OCI-LY7 (cell line): ENCODE results near the gene GIMAP6.

ENCODE experiments used
- EZH2phosphoT487 ChIP-seq: fragments of 200-600 bp; sonication (generic); IDR thresholded peaks from 2 replicates; pipeline ENCODE4 v1.6.1; 2018; ENCODE audit warnings: low read depth, borderline replicate concordance, mild to moderate bottlenecking, mixed run types, antibody characterized with exemption, low read length, moderate library complexity, mixed read lengths
- TF ChIP-seq, protein P1 (sequence below): fragments of 200-600 bp; sonication (generic); conservative IDR thresholded peaks from 2 replicates; pipeline ENCODE4 v1.5.1; 2014; ENCODE audit warnings: mild to moderate bottlenecking, antibody characterized with exemption, low read length, moderate library complexity, mixed read lengths

DNA sequence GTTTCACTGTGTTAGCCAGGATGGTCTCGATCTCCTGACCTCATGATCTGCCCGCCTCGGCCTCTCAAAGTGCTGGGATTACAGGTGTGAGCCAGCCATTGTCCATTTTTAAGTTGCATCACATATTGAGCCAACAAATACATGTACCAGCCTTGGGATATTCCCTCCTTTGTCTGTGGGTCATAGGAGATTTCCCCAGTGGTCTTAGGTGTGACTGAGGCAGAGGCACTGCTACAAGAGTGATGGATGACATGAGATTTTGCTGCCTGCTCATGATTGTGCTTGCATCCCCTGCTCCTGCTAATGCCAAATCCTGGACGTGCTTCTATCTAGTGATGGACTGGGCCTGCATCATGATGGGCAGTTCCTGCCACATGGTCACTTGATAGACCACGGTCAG, 10.7 kb upstream of the GIMAP6 start:
- TF ChIP-seq, protein P1, sequence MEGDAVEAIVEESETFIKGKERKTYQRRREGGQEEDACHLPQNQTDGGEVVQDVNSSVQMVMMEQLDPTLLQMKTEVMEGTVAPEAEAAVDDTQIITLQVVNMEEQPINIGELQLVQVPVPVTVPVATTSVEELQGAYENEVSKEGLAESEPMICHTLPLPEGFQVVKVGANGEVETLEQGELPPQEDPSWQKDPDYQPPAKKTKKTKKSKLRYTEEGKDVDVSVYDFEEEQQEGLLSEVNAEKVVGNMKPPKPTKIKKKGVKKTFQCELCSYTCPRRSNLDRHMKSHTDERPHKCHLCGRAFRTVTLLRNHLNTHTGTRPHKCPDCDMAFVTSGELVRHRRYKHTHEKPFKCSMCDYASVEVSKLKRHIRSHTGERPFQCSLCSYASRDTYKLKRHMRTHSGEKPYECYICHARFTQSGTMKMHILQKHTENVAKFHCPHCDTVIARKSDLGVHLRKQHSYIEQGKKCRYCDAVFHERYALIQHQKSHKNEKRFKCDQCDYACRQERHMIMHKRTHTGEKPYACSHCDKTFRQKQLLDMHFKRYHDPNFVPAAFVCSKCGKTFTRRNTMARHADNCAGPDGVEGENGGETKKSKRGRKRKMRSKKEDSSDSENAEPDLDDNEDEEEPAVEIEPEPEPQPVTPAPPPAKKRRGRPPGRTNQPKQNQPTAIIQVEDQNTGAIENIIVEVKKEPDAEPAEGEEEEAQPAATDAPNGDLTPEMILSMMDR, result no peak
- TF ChIP-seq EZH2phosphoT487, result no peak
